ENCODE data around the gene UXS1.

UXS1 gene

DNA sequence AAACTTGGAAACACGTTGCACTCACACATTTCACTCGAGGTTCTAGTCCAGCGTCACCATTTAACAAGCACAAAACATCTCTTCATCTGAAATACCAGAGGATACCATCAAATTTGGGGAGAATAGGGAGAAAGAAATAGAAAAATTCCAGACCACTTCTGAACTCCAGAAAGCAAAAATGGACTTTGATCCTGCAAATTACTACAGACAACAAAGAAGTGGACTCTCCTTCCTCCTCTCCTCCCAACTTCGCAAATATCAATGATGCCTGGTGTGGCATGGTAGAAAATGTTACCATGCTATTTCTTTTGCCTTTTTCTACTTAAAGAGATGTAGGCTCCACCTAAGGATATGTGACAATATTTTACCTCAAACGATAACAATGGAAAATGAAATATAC, 13.5 kb downstream of the UXS1 start:
- DNase-seq = no peak
- no peak for TF ChIP-seq POLR2A (IDR thresholded peaks at IDR 0.05; ENCODE audit: low read length)

GRCh38 chr2:106178716-106179115, 15.4 kb downstream of the UXS1 start:
- peak; percentile 32 to 72 for DNase-seq
- TF ChIP-seq GATA1 (IDR thresholded peaks at IDR 0.05; ENCODE audit: low read depth, low read length) (no peak), POLR2A (IDR thresholded peaks at IDR 0.05; ENCODE audit: low read length) (no peak)

DNA sequence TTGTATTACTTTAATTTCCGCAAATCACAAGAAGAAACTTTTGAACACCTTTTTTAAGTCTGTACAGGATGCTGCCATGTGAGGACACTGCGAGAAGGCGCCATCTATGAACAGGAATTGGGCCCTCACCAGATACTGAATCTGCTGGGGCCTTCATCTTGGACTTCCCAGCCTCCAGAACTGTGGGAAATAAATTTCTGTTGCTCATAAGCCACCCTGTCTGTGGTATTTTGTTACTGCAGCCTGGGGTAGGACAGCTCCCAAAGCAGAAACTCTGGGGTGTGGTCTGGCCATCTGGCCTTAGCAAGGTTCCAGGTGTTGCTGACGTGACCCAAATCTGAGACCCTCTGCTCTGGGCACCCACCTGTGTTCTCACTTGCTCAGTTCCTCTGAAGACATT, 16.5 kb downstream of the UXS1 start:
- no peak for TF ChIP-seq POLR2A (IDR thresholded peaks at IDR 0.05; ENCODE audit: low read length)
- no peak for TF ChIP-seq GATA1 (IDR thresholded peaks at IDR 0.05; ENCODE audit: low read depth, low read length)
- no peak for DNase-seq

GRCh38 chr2:106176446-106177099, 17.5 kb downstream of the UXS1 start:
- peak; percentile 5 to 9 for DNase-seq

DNA sequence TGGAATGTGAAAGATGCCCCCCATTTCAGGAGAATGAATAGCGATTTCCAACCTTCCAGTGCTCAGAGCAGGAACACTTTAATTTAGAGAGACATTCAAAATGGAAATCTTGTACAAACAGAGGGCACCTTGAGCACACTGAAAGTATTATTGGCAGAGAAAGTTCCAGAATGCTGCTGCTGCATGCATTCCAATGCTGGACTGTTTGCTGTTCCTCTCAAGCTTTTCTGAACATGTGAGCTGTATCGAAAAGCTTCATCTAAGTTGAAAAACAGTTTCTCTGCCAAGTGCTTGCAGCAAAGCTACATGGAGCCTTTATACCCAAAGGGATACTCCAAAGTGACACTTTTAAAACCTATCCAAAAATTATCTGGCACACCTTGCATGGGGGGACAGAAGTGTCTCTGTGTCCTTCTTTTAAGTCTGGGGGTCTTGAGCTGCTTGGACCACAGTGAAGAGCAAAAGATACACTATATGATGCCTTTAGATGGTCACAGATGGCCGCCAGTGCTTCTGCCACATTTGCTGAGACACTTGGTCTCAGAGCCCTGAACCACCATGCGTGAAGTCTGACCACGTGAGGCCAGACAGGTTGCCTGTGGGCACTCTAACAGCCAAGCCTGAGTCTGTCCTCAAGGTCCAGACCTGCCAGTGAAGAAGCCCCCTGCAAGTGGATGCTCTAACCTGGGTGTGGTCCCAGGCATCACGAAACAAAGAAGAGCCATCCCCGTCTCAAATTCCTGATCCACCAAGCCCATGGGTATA, 18.8 kb downstream of the UXS1 start:
- no peak for TF ChIP-seq POLR2A (IDR thresholded peaks at IDR 0.05; ENCODE audit: low read length)
- no peak for TF ChIP-seq GATA1 (IDR thresholded peaks at IDR 0.05; ENCODE audit: low read depth, low read length)
- no peak for DNase-seq

More at GRCh38 chr2:106176446-106177099, 17.5 kb downstream of the UXS1 start:
- TF ChIP-seq GATA1 (IDR thresholded peaks at IDR 0.05; ENCODE audit: low read depth, low read length) (no peak), POLR2A (IDR thresholded peaks at IDR 0.05; ENCODE audit: low read length) (no peak)

DNA sequence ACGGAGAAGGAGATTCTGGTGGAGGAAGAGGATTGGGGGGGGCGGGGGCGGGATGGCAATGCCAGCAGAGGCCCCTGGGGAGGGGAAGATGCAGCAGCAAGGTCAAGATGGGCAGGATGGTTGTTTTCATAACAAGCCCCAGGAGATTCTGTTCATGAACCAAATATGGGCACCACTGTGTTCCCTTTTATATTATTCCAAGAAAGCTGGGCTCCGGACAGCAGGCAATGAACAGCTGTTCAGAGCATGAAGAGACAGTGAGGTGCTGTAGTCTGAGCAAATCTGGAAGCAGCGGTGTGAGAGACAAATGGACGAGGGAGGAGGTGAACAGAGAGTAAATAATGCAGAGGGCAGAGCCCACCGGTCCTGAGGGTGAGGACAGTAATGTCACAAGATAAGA, 20.0 kb downstream of the UXS1 start:
- DNase-seq = no peak
- TF ChIP-seq POLR2A (IDR thresholded peaks at IDR 0.05; ENCODE audit: low read length) = no peak
- TF ChIP-seq GATA1 (IDR thresholded peaks at IDR 0.05; ENCODE audit: low read depth, low read length) = no peak

DNA sequence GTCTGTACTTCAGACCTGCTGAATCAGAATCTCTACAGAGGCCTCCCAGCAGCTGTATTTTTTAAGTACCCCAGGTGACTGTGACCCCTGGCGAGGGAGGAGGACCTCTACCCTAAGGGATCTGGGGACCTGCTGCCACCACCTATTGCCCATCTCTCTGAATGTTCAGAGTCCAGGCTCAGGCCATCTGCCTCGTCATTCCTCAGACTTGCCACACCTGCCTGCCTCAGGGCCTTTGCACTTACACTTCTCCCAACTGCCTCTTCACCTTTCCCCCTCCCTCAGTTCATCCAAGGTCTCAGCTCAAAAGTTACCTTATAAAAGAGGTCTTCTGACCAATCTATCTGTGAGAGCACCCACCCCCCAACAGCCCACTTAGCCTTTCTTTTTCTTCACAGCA, 21.5 kb downstream of the UXS1 start:
- TF ChIP-seq POLR2A (IDR thresholded peaks at IDR 0.05; ENCODE audit: low read length) = no peak
- no peak for TF ChIP-seq GATA1 (IDR thresholded peaks at IDR 0.05; ENCODE audit: low read depth, low read length)
- no peak for DNase-seq

DNA sequence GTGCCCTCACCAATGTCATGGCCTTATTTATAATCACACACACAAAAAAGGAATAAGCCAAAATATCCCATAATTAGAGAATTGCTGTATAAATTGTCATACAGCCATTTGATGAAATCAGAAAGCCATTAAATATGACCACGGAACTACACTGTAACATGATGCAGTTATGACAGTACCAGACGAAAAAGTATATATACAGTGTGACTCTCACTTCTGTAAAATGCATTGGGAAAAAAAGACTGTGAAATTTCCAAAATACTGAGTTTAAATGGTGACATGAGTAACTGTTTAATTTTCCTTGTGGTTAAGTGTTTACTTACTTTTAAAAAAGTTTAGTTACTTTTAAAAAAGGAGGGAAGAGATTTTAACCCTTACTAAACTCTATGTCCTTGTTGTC, 25.4 kb downstream of the UXS1 start:
- DNase-seq = no peak
- TF ChIP-seq GATA1 (IDR thresholded peaks at IDR 0.05; ENCODE audit: low read depth, low read length) (no peak), POLR2A (IDR thresholded peaks at IDR 0.05; ENCODE audit: low read length) (no peak)

GRCh38 chr2:106167067-106167466, 27.0 kb downstream of the UXS1 start:
- no peak for TF ChIP-seq GATA1 (IDR thresholded peaks at IDR 0.05; ENCODE audit: low read depth, low read length)
- TF ChIP-seq POLR2A (IDR thresholded peaks at IDR 0.05; ENCODE audit: low read length) = no peak
- no peak for DNase-seq

GRCh38 chr2:106165561-106165960, 28.5 kb downstream of the UXS1 start:
- no peak for DNase-seq
- no peak for TF ChIP-seq POLR2A (IDR thresholded peaks at IDR 0.05; ENCODE audit: low read length)
- no peak for TF ChIP-seq GATA1 (IDR thresholded peaks at IDR 0.05; ENCODE audit: low read depth, low read length)

DNA sequence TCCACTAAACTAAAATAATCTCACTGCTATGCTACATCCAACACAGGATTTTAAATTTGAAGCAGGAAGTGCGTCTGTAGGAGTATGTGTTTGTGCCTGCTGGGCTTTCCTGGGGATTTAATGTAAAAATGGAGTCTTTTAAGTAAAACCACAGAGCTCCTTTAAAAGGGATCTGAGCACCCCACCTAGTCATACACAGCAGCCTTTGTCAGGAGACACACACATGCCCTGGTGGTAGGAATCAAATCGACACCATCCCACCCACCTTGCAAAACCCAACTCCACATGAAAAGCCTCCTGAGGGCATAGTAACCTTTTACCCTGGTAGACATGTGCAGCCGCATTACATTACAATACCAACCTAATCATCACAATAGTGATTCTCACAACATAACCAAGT, 29.1 kb downstream of the UXS1 start:
- no peak for TF ChIP-seq POLR2A (IDR thresholded peaks at IDR 0.05; ENCODE audit: low read length)
- TF ChIP-seq GATA1 (IDR thresholded peaks at IDR 0.05; ENCODE audit: low read depth, low read length) = no peak
- DNase-seq = no peak

DNA sequence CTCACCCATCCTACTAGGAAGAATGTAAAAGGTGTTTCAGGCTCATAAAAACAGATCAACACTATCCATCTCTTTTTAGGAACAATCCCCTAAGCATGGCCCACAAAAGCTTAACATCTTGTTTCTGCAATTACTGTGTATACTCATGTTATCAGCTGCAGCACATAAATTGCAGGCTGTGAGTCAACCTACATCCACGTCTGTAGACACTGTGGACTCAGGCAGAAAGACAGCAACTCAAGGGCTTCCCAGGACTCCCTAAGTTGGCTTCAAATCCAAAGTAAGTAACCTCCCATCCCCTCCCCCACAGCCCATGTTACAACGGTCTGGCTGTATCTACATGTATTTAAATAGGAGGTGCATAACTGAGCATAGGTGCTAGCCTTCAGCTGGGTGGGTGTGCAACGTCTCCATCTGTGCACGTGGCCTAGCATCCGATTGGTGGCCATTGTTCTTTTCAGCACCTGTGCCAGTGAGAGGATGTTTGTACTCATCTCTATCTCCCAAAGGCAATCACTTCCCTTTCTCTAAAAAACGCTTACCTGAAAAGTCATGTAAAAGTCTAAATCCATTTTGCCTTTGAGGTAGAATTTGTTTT, 30.1 kb downstream of the UXS1 start:
- no peak for TF ChIP-seq GATA1 (IDR thresholded peaks at IDR 0.05; ENCODE audit: low read depth, low read length)
- no peak for TF ChIP-seq POLR2A (IDR thresholded peaks at IDR 0.05; ENCODE audit: low read length)
- no peak for DNase-seq

- TF ChIP-seq GATA1 (IDR thresholded peaks at IDR 0.05; ENCODE audit: low read depth, low read length) (no peak), POLR2A (IDR thresholded peaks at IDR 0.05; ENCODE audit: low read length) (no peak)
- DNase-seq = peak; percentile 16 to 26
These were observed 31.9 kb downstream of the UXS1 start for GRCh38 chr2:106161938-106162820.

- TF ChIP-seq GATA1 (IDR thresholded peaks at IDR 0.05; ENCODE audit: low read depth, low read length) (no peak), POLR2A (IDR thresholded peaks at IDR 0.05; ENCODE audit: low read length) (no peak)
- DNase-seq = no peak
These were observed 32.8 kb downstream of the UXS1 start for GRCh38 chr2:106161341-106161740.
